Hematopoietic multipotent progenitor cell treated with erythropoietin and hydrocortisone succinate and interleukin-3 and kit ligand, for 15 days (in vitro differentiated cells): ENCODE data around the gene SEC61G.

Experiments used
- DNase-seq: peaks from one replicate; pipeline ENCODE4 v3.0.0-alpha.2; 2015; ENCODE audit warnings: low spot score

SEC61G gene

DNA sequence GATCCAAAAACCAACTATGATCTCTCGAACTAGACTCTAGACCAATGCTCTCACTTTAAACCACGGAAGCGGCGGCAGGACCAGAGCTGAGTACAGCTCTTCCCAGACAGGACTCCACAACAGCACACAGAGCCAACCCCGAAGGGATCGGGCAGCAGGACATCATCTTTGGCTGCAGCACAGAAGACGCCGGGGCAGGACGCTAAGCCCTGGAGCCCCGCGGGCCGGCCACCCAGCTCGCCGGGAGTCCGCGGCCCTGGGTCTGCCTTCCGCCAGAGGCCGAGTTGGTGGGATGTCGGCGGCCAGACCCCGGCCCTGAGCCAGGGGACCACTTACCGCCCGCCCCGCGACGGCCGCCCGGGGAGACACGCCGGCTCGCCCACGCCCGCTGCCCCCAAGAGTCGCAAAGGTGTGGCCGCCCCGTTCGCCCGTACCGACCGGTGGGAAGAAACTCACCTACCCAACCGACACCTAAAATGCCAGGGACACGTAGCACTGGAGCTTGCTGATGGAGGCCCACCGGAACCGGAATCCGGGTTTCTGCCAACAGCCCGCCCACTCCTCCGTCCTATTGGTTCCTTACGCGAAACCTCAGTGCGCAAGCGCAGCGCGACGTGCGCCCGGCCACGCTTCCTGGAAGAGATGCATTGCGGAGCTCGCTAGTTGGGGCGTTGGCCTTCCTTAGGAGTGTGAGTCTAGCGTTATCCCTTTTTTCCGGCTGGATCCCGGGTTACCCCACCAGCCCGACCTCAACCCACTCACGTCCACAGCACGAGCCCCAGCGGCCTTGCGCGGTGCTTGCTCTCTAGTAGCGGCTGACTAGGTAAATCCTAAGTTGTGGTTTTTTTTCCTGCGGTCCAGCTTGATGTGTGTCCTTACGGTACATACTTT is at the start of gene SEC61G:
Gene SEC61G, minus strand, starts transcription at position 510 of the 891 bp plus-strand sequence. CDS start 1,623 bp downstream, outside the sequence.
- peak; percentile 95 for DNase-seq

DNA sequence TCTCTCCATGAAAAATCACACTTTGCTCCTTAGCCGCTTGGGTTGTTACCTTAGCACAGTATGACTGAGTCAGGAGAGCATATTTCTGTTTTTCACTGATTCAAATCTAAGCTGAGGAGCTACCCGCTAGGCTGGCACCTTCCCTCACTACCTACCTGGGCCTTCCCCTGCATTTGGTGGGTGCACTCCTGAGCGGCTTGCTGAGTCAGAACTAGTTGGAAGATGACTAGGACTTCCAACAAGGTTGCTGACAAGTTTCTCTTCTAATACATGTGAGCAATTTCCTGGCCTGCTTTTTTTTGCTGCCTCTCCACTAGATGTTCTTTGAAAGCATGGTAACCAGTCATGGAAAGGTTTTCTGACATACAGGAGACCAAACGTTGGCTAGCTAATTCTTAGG is 43.8 kb upstream of the SEC61G start:
- no peak for DNase-seq

DNA sequence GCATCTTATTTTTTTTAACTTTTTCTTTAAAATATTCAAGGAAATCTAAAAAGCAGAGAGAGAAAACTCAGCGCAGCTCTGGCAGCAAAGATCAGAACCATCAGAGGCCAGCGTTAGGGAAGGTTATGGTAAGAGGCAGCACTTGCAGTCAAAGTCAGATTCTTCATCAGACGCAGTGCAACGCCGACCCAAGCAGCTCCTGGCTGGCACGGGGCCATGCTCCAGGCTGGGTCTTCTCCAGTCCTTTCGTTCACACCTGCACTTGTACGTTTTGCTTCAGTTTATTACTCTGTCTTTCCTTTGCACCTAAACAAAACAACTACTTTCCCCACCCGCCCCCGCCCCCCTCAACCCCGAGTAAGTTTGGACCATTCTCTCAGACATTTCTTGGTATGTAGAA is 43.1 kb upstream of the SEC61G start:
- DNase-seq, result no peak

GRCh38 chr7:54799792-54800191 is 40.8 kb upstream of the SEC61G start:
- no peak for DNase-seq

GRCh38 chr7:54798530-54798929 is 39.5 kb upstream of the SEC61G start:
- no peak for DNase-seq

DNA sequence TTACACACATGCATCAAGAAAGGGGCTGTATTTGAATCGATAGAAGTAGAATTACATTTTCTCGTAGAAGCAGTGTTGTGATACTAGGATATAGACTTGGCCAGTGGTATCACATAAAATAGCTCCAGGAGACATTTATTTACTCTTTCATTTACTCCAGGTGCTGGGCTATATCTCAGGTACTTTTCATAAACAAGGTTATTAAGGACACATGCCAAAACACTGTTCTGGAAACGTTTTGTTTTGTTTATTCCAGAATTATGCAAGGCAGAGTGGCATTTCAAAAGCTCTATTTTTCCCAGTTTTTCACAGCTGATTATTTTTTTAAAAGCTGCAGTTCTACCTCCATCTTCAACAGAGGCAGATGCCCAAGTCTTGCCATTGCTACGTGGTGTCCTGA is 37.8 kb upstream of the SEC61G start:
- no peak for DNase-seq

DNA sequence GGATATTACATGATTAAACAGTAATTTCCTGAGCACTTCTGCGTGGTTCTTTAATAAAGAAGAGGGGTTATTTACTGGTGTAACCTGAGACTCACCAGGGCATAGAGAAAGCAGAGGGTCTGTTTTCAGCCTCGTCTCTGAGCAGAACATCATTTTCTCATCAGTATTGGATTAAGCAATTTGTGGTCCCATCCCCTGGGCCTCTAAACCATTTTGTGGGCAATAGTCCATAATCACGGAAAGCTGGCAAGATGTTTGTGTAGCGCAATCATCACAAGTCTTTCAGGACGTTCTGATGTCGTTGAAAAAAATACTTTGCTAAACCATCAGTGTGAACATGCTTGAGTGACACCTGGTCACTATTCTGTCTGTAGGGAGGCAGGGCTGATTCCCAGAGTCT is 37.1 kb upstream of the SEC61G start:
- no peak for DNase-seq

DNA sequence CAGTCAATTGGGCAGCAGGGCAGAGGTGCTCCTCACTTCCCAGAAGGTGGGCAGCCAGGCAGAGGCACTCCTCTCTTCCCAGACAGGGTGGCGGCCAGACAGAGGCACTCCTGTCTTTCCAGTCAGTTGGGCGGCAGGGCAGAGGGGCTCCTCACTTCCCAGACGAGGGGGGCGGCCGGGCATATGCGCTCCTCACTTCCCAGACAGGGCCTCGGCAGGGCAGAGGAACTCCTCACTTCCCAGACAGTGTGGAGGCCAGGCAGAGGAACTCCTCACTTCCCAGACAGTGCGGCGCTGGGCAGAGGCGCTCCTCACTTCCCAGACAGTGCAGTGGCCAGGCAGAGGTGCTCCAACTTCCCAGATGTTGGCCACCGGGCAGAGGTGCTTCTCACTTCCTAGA is 33.4 kb upstream of the SEC61G start:
- DNase-seq, result no peak

DNA sequence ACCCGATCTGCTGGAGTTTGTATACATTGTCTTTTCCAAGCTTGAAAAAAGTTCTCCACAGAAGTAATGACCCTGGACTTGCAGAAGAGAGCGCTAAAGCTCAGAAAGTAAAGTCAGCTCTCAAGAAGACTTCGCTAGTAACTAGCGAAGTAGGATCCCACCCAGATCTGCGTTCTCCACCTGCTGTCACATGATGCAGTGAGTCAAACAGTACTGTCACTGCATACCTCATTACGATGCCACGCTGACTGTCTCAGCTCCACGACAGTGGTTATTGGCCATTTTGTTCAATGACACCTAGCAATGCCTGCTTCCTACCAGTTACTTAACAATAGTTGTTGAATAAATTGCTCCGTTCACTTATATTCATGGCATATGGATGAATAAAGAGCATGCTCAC is 29.7 kb upstream of the SEC61G start:
- peak; percentile 42 for DNase-seq

DNA sequence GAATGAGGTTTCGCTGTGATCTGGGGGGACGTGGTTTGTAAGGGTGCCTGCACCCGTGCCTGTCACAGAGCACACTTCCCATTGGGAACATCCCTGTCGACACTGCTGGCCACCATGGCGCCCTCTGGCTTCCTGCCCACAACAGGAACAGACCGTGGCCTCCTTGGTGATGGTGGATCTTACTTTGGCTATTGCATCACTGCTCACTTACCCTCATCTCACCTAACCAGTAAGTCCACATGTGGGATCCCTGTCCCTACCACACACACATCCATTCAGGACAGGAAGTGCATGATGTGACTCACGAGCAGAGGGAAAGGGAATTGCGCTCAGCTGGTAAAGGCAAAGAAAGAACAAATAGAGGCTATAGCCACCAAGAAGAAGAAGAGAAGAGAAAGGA is 26.2 kb upstream of the SEC61G start:
- DNase-seq, result no peak

DNA sequence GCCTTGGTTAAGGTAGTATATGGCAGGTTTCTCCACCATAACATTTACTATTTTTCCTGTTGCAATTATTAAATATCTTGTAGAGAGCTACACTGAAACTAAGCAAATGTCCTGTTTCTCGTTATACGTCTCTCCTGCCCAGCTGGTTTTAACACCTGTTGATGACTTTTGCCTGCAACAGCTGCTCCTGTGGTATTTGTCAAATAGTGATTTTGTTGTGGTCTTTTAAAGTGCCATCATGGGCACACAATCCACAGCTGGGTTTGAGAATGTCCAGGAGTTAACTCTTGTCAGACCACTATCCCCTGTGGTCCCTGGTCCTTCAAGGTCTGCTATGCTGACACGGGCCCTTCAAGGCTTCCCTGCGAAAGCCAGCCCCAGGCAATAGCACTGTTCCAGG is 24.9 kb upstream of the SEC61G start:
- no peak for DNase-seq

DNA sequence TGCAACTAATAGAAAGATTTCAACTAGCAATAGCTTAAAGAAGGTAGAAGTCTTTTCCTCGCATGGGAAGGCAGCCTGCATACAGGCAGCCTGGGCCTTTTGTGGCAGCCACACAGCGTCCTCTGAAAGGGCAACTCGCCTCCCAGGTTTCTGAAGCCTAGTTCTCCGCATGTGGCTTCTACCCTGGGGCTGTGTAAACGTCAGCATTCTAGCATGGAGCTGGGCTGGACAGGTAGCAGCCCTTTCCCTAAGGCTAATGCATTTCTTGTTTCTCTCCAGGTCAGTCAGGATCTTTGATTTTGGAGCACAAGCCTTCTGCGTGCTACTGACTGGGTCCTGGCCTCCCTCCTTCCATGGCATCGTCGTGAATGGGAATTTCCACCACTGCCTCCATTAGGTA is 23.8 kb upstream of the SEC61G start:
- no peak for DNase-seq

DNA sequence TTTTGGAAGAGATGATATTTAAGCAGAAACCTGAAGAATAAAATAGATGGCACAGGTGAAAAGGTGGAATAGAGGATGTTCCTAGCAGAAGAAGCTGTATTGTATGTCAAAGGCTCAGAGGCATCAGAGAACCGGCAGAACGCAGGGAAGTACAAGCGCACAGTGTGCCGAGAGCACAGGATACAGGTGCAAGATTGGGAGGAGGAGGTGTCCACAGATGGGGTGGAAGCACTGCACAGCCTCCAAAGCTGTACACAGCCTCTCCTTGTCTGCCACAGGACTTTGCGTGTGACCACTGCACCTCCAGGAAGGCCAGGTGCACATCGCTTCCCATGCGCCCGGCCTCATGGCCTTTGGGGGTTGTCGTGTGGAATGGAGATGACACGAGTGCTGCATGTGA is 23.3 kb upstream of the SEC61G start:
- no peak for DNase-seq

DNA sequence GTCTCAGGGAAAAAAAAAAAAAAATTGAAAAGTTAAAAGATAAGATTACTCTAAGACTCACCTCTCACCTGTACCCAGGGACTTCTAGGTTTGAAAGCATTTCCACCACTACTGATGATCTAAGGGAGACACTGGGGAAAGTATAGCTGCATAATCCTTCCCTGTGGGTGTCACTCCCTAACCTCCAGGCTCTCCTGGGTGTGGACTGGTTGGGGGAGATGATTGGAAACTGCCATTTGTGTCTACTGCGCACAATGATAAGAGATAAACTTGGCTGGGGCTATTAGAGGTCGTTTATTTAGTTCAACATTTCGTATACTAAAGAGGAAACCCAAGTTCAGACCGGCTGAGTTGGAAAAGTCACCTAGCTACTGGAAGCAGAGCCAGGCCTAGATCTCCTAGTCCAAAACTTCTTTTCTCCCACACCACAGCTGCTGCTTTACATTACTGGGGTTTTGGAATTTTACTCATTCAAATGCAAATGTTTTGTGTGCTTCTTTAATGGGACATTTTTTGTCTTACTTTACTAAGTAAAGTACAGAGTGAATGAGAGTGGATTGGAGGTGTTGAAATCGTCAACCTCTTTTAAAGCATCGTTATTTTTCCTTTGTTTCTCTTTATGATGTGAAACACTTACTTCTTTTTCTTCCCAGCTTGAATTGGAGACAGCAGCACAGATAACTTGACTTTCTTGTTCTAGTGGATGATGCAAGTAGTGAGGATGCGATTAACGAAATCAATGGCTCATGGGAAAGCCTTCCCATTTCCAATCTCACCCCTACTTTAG is 22.3 kb upstream of the SEC61G start:
- DNase-seq, result peak; percentile 35

GRCh38 chr7:54780490-54780889 is 21.5 kb upstream of the SEC61G start:
- no peak for DNase-seq

- DNase-seq, result no peak
Observed at GRCh38 chr7:54778696-54779540, 19.9 kb upstream of the SEC61G start.

- DNase-seq, result no peak
Observed at GRCh38 chr7:54778166-54778565, 19.2 kb upstream of the SEC61G start.

GRCh38 chr7:54774785-54775740 is 16.1 kb upstream of the SEC61G start:
- DNase-seq, result no peak

DNA sequence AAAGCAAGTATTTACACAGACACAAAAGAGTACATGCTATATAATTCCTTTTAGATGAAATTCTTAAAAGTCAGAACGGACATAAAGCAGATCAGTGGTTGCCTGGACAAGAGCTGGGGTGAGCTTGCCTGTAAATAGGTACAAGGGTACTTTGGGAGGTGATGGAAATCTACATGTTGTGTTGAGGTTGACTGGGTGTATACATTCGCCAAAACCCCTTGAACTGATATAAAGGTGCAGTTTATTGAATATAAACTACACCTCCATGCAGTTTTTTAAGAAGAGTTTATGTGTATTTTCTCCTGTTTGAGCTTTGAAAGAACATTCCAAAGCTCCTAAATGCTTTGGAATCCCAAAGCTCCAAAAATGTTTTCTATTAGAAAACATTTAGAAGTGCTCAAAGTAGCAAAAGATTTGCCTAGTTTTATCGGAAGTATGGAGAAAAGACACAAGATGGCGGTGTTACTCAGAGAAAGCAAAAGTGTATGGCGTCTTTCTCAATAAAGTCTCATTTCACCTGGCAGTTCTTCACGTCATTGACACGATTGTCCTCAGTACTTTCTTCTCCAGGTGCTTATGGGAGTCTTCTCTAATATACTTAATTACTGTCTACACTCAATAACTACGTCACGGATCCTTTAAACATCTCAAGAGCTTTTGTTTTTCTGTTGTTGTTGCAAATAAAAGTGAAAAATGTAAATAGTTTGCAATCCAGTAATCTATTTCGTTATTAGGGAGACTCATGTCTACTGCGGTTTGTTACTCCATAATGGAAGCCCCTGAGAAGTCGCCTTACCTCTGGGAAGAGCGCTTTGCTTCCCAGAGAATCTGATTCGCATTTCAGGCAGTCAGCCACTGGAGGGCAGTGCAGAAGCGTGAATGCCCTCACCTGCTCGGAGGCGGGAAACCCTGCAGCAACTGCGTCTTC is 14.7 kb upstream of the SEC61G start:
- peak; percentile 68 for DNase-seq

- DNase-seq, result no peak
Observed at GRCh38 chr7:54769203-54769602, 10.2 kb upstream of the SEC61G start.
